Superior temporal gyrus (tissue), 1 donor: ENCODE measurements around the gene DRAP1.
"Not testable (repeated sequence)": the region's sequence is repeated elsewhere in the genome, so short reads cannot be mapped to it uniquely, and the experiment has no call there.

ENCODE experiments used
- DNase-seq: peaks from one replicate; pipeline ENCODE4 v3.0.0-alpha.2; 2016; ENCODE audit errors: extremely low spot score

DRAP1 gene

GRCh38 chr11:65886826-65887722, 32.2 kb upstream of the DRAP1 start:
- no peak for DNase-seq

GRCh38 chr11:65887723-65888162, 31.5 kb upstream of the DRAP1 start:
- DNase-seq = no peak

GRCh38 chr11:65888163-65888814, 30.9 kb upstream of the DRAP1 start, which contains the start of gene FIBP:
FIBP (minus strand) TSS chr11:65888471; CDS start chr11:65888418, 53 bp downstream.
- peak; percentile 94 for DNase-seq

- peak; percentile 99 for DNase-seq
Observed at GRCh38 chr11:65890324-65891218, 28.7 kb upstream of the DRAP1 start, which contains the start of gene CCDC85B. CCDC85B (plus strand) TSS chr11:65890673; CDS start chr11:65890784, 111 bp downstream.

GRCh38 chr11:65891219-65892136, 27.7 kb upstream of the DRAP1 start:
- no peak for DNase-seq

- not testable (repeated sequence) for DNase-seq
Observed at GRCh38 chr11:65892137-65892540, 27.1 kb upstream of the DRAP1 start.

GRCh38 chr11:65892661-65893317, 26.4 kb upstream of the DRAP1 start:
- no peak for DNase-seq

- no peak for DNase-seq
Observed at GRCh38 chr11:65894034-65894591, 25.1 kb upstream of the DRAP1 start.

- no peak for DNase-seq
Observed at GRCh38 chr11:65895482-65895981, 23.7 kb upstream of the DRAP1 start.

GRCh38 chr11:65896034-65896999, 22.9 kb upstream of the DRAP1 start:
- DNase-seq = no peak

- no peak for DNase-seq
Observed at GRCh38 chr11:65897020-65897471, 22.2 kb upstream of the DRAP1 start.

- DNase-seq = no peak
Observed at GRCh38 chr11:65898656-65899355, 20.4 kb upstream of the DRAP1 start.

GRCh38 chr11:65899356-65900124, 19.7 kb upstream of the DRAP1 start:
- DNase-seq = no peak

- no peak for DNase-seq
Observed at GRCh38 chr11:65900125-65900898, 18.9 kb upstream of the DRAP1 start, which contains the start of gene FOSL1. FOSL1 (minus strand) TSS chr11:65900388; CDS start chr11:65900339, 49 bp downstream.

- no peak for DNase-seq
Observed at GRCh38 chr11:65900899-65901180, 18.4 kb upstream of the DRAP1 start.

- no peak for DNase-seq
Observed at GRCh38 chr11:65903068-65903481, 16.2 kb upstream of the DRAP1 start.
